HG03378 (cell line): ENCODE data around the gene PAFAH1B2.
"Not testable (repeated sequence)": the region's sequence is repeated elsewhere in the genome, so short reads cannot be mapped to it uniquely, and the experiment has no call there.

ENCODE experiments used
- ATAC-seq: cut with Tn5 transposase; IDR thresholded peaks from one replicate; pipeline ENCODE4 v1.9.1; 2021; ENCODE audit warnings: mild to moderate bottlenecking, moderate library complexity; ENCODE audit not compliant: unreplicated experiment

PAFAH1B2 gene, protein sequence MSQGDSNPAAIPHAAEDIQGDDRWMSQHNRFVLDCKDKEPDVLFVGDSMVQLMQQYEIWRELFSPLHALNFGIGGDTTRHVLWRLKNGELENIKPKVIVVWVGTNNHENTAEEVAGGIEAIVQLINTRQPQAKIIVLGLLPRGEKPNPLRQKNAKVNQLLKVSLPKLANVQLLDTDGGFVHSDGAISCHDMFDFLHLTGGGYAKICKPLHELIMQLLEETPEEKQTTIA

DNA sequence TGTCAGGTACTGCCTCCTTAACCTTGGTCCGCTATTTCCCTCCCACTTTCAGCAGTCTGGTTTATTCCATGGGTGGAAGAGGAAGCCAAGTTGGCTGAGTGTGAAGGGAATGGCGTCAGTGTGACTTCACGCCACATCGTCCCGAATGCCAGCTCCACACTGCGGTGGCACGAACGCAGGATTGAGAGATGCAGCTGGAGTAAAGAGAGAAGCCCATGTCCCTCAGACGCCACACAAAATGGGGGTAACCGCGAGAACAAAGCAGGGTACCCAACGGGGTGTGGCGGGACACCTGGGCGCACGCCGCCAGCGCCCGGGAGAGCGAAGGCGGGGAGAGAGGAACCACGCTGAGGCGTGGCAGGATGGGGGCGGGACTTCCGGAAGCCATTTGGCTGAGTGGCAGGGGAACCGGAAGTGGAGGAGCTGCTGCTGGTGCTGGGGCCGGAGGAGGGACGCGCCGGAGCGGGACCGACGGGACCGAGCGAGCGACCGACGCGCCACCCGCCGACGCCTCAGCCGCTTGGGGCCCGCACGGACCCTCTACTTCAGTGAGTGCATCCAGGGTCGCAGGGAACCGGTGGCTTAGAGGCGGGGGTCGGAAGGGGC, at the start of gene PAFAH1B2:
TSS of gene PAFAH1B2 (plus strand) at position 417 of the 606 bp plus-strand sequence. CDS start 8,161 bp downstream, outside the sequence.
- peak; percentile 90 for ATAC-seq

DNA sequence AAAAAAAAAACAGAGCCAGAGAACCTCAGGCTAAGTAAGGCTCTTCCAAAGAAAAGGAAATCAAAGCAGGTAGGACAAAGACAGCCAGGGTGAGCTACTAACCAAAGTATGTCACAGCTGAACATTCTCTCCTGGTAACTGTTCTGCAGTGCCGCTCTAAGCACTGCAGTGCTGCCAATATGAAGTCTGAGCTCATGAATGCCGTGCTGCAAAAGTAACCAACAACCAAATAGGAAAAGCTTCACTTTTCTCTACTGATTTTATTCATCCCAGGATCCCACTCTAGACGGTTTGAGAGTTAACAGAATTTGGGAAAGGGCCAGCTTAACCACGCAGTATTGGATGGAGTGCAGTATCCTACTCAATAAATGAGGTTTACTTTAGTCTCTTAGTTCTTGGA, 49.3 kb upstream of the PAFAH1B2 start:
- ATAC-seq: no peak

DNA sequence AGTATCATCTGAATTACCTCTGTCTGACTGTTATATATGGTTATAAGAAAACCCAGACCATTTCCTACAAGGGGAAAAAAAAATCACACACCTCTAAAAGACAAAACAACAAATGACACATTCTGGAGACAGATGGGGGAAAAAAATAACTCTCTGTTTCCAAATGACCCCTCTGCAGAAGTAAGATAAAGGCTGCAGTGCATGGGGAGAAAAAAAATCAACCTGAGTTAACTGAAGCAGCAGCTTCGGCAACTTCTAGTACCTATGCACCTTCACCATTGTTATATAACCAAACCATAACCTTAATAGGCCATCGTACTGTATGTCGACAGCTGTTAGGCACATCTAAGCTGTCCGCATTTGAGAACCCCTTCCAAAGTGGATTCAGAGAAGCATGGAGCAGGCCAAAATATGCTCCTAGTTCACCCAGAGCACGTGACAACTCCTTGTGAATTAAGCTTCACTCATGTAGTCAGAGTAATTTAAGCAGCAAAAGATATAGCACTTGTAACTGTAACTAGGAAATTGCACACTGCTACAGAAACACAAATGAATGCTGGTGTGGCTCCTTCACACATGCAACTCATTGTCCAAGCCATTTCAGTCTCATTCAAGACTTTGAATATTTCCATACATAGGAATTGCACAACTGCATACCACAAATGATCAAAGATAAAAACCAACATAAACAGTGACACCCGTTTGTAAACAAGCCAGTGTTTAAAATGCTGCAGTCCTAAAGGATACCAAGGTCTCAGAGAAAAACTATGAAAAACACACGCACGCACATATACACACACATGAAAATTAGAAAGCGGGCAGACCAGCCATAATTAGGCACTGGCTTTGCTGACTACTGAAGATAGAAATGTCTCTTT, 48.6 kb upstream of the PAFAH1B2 start:
- ATAC-seq: no peak

DNA sequence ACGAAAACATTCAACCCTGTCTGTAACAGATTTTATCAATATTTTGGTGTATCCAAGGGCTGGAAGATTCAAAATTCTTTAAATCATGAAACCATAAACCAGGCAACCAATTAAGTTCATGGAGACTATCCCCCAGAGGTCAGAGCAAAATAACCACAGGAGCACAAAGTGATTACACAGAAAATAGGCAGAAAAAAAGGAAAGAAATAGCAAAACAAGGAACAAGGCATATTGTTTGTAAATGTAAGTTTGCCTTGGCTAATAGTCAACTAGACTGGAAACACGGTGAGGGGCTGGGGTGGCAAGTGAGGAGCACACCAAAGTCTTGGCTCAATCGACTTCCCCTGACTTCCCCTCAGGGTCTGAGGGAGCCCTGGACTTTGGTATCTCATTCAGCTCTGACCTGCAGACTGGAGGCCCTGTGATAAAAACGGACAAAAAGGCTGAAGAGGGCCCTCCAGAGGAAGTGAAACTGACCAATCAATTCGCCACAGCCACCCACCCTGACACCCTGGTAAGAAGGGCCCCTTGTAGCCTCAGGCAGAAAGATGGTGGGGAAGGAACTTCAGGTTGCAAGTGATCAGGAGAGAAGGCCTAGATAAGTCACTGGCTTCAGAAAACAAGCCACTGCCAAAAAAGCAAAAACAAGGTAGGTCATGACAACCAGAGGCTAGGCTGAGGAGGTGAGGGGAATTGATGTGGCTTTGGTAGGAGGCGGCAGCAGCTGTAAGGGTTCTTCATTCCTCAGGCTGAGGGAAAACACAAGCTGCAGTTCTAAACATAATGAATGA, 47.7 kb upstream of the PAFAH1B2 start:
- peak; percentile 45 for ATAC-seq

DNA sequence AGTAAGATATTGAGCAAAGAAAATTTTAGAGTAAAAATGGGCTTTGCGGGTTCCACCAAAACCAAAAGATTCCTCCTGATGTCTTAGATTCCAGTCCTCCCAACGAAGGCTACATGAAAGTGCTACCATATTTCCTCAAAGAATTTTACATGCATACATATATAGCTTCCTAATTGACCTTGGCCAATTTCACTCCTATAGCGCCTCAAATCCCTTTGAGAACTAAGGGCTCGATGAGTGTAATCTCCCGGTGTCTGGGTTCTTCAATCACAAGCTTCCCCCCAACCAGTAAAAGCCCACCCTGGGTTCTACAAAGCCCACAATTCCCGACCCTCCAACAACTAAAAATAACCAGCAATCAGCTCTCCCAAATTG, 47.1 kb upstream of the PAFAH1B2 start:
- no peak for ATAC-seq

DNA sequence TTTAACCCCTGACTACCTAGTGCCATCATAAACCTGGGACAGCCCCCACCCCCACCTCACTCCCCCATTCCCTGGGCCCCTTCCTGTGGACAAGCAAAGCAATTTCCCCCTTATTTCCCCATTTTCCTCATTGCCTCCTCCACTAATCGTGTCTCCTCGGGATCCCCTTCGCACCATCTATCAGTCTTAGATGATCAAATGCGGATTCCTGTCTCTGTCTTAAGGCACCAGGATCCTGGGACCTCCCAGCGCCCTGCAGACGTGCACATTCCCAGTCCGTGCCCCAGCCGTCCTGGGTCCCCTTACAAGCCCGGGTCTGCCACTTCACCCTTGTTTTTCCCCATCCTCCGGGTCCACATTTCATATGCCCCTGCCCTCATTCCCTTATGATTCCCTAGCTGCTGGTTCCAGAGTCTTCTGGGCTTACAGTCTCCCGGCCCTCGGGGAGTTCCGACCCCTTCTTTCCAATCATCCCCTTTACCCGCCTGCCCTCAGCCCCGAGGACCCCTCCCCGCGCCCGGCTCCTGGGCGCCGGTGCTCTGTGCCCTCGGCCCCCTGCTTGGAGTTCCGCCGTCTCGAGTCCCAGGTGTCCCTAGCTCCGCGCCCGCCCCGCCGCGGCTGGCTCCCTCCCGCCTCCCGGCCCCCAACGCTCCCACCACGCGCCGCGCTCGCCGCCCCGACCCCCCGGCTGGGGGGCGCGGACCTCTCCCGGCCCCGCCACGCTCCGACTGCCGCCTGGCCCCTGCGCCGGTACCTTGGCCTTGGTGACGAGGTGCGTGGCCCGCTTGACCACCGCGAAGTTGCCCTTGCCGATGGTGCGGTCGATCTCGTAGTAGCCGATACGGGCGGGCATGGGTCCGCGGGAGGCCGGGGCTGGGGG, 46.5 kb upstream of the PAFAH1B2 start:
- ATAC-seq: no peak

DNA sequence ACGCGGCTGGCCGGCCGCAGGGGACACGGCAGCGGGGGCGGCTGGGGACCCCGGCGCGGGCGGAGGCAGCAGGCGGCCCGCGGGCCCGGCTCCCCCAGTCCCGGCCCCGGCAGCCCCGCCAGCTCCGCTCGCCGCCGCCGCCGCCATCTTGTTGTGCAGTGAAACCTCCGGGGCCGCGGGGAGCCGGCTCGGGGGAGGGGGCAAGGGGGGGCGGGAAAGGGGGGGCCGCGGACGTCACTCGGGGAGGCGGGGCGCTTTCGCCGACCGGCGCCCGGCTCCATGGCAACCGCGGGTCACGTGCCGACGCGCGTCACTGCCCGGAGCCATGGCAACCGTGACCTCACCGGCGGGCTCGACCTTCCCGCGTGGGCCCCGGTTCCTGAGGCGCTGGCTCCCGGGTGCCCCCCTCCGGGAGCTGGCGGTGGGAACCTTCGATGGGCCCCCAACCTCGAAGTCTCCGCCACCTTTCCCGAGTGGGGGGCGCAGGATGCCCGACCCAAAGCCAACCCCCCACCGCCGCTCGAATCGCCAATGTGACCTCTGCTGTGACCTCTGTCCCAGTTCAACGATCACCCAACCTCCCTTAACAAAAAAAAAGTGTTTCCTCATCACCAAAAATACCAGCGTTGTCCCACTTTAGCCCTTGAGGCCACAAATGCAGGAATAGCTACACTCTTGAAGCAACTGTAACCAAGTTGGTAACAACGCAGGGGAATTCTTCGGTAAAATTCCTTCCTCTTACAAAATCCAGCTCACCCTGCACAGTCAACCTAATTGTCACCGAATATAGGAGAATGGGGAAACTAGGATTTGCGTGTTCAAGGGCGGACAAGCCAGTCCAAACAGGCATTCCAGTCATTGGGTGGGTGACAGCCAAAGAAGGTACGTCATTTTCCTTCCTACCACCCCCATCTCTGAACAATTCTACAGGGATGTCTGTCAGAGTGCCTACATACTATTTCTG, 45.5 kb upstream of the PAFAH1B2 start, which contains the start of gene SIK3:
TSS of gene SIK3 (minus strand) at position 160 of the 964 bp plus-strand sequence. CDS start at position 147, 13 bp downstream.
- ATAC-seq: peak; percentile 36

DNA sequence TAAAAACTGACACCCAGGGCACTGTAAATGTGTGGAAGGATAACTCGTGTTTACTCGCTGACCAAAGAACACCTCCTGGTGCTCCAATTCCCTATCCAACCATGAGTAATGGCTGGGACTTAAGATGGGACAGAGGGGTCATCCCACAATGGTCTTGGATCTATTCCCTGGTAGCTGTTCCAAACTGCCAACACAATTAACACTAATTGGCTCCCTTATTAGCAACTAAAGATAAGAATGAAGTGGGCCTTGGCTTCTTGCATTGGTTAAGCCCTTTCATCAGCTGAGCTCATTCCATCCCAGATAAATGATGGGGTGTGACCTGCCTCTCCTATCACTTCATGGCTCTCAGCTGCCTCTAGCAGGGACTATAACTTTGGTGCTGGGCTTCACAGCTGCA, 44.4 kb upstream of the PAFAH1B2 start:
- ATAC-seq: no peak

DNA sequence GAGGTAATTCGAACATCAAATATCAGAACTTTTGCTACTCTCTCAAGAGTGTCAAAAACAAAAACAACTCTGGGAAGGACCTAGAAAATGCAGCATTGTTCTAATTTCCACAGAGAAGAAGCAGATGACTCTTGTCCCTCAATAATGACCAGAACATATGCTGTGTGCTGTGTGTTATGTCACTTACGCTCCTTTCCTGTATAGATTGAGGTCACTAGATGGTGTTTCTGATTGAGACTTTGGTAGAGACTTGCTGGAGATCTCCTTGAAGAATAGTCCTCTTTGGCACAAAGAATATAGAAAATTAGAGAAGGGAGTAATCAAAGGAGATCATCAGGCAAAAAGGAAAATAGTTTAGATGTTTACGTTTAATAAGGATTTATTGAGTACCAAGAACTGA, 43.5 kb upstream of the PAFAH1B2 start:
- ATAC-seq: no peak

DNA sequence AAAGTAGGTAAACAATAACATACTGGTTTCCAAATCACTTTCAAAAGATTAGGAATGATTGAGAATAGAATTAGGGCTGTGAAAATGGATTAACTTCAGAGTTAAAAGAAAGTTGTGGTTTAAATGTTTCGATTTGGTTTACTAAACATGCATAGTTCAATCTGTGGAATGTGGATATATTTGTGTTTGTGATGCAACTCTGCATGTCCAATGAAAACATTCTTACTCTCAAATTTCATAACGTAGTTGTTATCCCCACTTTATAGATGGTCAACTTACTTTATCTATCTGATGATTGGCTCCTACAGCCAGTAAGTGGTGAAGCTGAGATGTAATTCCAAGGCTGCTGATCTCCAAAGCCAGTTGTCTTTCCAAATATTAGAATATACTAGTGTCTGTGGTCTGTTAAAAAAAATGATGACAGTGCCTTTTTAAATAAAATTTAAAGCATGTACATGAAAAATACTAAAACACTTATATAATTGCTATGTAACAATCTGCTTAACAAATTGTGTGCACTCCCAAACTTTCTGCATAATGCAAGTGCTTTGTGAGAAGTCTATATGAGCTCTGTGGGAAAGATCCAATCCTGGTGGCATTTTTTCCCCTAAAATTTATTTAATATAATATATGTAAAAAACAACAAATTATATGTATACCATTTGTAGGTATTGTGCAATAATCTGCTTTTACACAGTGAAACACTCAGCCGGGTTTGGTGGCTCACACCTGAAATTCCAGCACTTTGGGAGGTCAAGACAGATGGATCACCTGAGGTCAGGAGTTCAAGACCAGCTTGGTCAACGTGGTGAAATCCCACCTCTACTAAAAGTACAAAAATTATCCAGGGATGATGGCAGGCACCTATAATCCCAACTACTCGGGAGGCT, 36.1 kb upstream of the PAFAH1B2 start:
- no peak for ATAC-seq

DNA sequence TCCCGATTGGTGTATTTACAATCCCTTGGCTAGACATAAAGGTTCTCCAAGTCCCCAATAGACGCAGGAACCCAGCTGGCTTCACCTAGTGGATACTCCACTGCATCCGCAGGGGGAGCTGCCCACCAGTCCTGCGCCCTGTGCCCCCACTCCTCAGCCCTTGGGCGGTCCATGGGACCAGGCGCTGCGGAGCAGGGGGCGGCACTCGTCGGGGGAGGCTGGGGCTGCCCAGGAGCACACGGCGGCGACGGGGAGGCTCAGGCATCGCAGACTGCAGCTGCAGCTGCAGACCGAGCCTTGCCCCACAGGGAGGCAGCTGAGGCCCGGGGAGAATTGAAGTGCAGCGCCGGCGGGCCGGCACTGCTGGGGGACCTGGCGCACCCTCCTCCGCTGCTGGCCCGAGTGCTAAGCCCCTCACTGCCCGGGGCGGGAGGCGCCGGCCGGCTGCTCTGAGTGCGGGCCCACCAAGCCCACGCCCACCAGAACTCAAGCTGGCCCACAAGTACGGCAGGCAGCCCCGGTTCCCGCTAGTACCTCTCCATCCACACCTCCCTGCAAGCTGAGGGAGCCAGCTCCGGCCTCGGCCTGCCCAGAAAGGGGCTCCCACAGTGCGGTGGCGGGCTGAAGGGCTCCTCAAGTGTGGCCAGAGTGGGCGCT, 33.7 kb upstream of the PAFAH1B2 start:
- ATAC-seq: no peak

DNA sequence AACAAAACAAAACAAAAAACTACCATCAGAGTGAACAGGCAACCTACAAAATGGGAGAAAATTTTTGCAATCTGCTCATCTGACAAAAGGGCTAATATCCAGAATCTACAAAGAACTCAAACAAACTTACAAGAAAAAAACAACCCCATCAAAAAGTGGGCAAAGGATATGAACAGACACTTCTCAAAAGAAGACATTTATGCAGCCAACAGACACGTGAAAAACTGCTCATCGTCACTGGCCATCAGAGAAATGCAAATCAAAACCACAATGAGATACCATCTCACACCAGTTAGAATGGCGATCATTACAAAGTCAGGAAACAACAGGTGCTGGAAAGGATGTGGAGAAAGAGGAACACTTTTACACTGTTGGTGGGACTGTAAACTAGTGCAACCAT, 31.6 kb upstream of the PAFAH1B2 start:
- ATAC-seq: not testable (repeated sequence)

DNA sequence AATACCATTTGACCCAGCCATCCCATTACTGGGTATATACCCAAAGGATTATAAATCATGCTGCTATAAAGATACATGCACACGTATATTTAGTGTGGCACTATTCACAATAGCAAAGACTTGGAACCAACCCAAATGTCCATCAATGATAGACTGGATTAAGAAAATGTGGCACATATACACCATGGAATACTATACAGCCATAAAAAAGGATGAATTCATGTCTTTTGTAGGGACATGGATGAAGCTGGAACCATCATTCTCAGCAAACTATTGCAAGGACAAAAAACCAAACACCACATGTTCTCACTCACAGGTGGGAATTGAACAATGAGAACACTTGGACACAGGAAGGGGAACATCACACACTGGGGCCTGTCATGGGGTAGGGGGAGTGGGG, 31.1 kb upstream of the PAFAH1B2 start:
- not testable (repeated sequence) for ATAC-seq

DNA sequence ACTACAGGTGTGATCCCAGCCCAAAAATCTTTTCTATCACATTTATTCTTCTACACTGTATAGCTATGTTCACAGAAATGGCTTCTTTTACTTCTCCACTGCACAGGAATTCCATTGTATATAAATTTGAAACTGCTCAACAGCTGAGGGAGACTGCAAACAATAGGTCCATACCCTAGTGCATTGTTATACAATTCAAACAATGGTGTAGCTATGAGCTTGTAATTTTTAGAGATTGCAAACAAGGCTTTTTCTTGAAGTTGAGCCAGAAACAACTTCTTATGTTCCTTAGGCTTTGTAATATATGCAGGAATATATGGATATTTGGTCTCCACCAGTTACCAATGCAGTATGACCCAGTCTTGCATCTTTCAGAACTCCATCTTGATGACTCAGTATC, 26.4 kb upstream of the PAFAH1B2 start:
- ATAC-seq: no peak

DNA sequence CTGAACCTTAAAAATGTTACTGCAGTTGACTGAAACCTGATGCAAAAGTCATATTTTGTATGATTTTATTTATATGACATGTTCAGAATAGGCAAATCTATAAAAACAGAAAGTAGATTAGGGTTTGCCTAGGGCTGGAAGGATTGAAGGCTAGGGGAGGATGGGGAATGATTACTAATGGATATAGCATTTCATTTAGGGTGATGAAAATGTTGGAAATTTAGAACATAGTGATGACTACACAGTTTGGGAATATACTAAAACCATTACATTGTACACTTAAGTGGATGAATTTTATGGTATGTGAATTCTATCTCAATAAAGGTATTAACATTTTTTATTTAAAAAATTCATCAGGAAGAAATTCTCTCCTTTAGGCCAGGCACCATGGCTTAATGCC, 22.9 kb upstream of the PAFAH1B2 start:
- ATAC-seq: no peak

DNA sequence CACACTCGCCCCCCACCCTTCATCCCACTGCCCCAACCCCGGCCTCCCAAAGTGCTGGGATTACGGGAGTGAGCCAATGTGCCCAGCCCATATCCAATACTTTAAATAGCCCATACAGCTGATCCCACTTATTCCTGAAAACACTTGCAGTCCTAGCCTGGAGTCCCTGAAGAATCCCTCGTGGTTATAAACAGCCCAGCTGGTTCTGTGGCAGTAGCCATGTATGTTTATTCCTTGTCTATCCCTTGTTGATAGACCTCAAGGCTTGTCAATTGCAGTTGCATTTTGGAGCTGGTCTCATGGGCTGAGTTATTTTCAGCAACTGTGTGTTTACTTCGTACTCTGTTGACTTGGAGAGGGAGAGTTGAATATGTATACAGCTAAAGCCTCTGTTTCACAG, 21.5 kb upstream of the PAFAH1B2 start:
- no peak for ATAC-seq

DNA sequence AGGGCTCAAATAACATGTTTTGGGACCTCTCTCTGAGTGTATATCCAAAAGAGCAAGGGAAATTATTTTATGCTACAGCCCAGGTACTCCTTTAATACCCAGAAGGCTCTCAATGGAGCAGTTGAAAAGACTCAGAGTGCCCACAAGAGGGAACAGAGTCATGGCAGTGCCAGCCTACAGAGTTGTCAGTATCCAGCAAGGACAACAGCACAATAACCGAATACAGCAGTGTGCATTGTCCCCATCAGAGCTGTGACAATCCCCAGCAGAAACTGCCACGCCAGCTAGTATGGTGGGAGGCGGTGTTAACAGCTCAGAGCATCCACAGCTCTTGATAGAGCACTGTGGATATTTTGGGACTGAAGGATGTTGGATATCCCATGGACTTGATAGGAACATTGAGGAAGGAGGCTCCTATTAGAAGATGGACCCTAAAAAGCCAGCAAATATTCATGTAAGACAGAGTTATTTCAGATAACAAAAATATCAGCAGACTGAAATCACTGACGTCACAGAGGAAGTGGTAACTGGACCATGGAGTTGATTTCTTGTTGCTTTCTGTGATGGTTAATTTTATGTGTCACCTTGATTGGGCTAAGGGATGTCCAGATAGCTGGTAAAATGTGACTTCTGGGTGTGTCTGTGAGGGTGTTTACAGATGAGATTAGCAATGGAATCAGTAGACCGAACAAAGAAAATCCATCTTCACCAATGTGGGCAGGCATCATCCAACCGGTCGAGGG, 17.7 kb upstream of the PAFAH1B2 start:
- no peak for ATAC-seq
